Activated B cell treated with CpG ODN at 0.5 μM for 24 hours (primary cell): Measurements from ENCODE around the gene SLC38A8. TPM values are rescaled to one million over a fixed set of nuclear protein-coding genes. Genes with fewer than 3 reads are reported as not detected.

Experiments
- ATAC-seq: fragments of 200-7000 bp; cut with Tn5 transposase; one replicate; pipeline ENCODE4 v1.10.0; 2021; ENCODE audit warnings: low read depth, mild to moderate bottlenecking, moderate library complexity
- CTCF ChIA-PET: fragments of 350-600 bp; sonication (Branson Sonifier 250); formaldehyde crosslinking; loops from one replicate; lab custom pipeline; 2021; ENCODE audit warnings: antibody characterized with exemption; lab: Charles Lee
- POLR2A ChIA-PET: fragments of 350-600 bp; sonication (Branson Sonifier 250); formaldehyde crosslinking; loops from one replicate; lab custom pipeline; 2021; ENCODE audit warnings: antibody characterized with exemption; lab: Charles Lee
- DNase-seq: peaks from one replicate; pipeline ENCODE4 v3.0.0; 2022
- H3K27ac Mint-ChIP-seq: one replicate; pipeline ENCODE4 v1.8.0; 2020; ENCODE audit warnings: mixed read lengths
- H3K27me3 Mint-ChIP-seq: one replicate; pipeline ENCODE4 v1.8.0; 2021; ENCODE audit warnings: mixed read lengths
- H3K36me3 Mint-ChIP-seq: one replicate; pipeline ENCODE4 v1.8.0; 2021; ENCODE audit warnings: low read depth, mixed read lengths
- H3K4me1 Mint-ChIP-seq: one replicate; pipeline ENCODE4 v1.8.0; 2021; ENCODE audit warnings: mixed read lengths
- H3K4me3 Mint-ChIP-seq: one replicate; pipeline ENCODE4 v1.8.0; 2020; ENCODE audit warnings: mild to moderate bottlenecking, mixed read lengths
- H3K9me3 Mint-ChIP-seq: one replicate; pipeline ENCODE4 v1.8.0; 2020; ENCODE audit warnings: mixed read lengths
- CTCF ChIP-seq: fragments of 200-600 bp; IDR thresholded peaks from one replicate; pipeline ENCODE4 v1.8.0; 2022; ENCODE audit warnings: antibody characterized with exemption, mild to moderate bottlenecking
- intact Hi-C: fragments of 100-400 bp; cut with micrococcal nuclease; formaldehyde crosslinking; loops from one replicate; pipeline ENCODE4 v1.15.1; 2024
- total RNA-seq: library from RNA; stranded (reverse); gene quantifications from 2 replicates; pipeline ENCODE4 v1.2.3, GENCODE V29; 2022

The SLC38A8 gene
- total RNA-seq, 1 donor from 2014 or later = not detected

DNA sequence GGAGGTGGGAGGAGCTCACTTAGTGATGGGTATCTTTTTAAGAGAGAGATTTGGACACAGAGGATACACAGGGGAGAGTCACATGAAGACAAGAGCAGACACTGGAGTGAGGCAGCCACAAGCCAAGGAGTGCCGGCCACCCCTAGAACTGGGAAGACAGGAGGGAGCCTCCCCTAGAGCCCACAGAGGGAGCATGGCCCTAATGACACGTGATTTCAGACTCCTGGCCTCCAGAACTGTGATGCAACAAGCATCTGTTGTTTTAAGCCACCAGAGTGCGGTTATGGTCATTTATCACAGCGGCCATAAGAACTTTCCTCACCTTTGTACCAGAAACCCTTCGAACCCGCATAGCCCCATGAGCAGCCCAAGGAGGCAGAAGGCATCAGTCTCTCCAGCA is 33.3 kb downstream of the SLC38A8 start:
- no peaks in the 10 kb centered on the region for H3K36me3 Mint-ChIP-seq
- no peaks in the 10 kb centered on the region for H3K9me3 Mint-ChIP-seq
- CTCF ChIA-PET = no interaction called here
- H3K27ac Mint-ChIP-seq = no peak overlapping the region
- no peak for TF ChIP-seq CTCF
- POLR2A ChIA-PET = no interaction called here
- DNase-seq (no peak), ATAC-seq (no peak)
- intact Hi-C loops = no loop called here
- peaks cover 4% of the 10 kb centered on the region for H3K4me1 Mint-ChIP-seq
- H3K27me3 Mint-ChIP-seq = peaks cover 2% of the 10 kb centered on the region
- H3K4me3 Mint-ChIP-seq = no peak overlapping the region

GRCh38 chr16:84007965-84008364 is 34.6 kb downstream of the SLC38A8 start:
- Mint-ChIP-seq H3K36me3 (no peaks in the 10 kb centered on the region), H3K27ac (no peak overlapping the region), H3K4me1 (no peaks in the 10 kb centered on the region), H3K4me3 (no peak overlapping the region), H3K27me3 (peaks cover 2% of the 10 kb centered on the region), H3K9me3 (no peaks in the 10 kb centered on the region)
- no peak for DNase-seq
- intact Hi-C loops = no loop called here
- no peak for TF ChIP-seq CTCF
- no peak for ATAC-seq
- CTCF ChIA-PET = no interaction called here
- POLR2A ChIA-PET = no interaction called here

- Mint-ChIP-seq H3K4me3 (no peak overlapping the region), H3K36me3 (no peaks in the 10 kb centered on the region), H3K4me1 (no peaks in the 10 kb centered on the region), H3K27me3 (peaks cover 2% of the 10 kb centered on the region), H3K27ac (no peak overlapping the region), H3K9me3 (no peaks in the 10 kb centered on the region)
- no peak for TF ChIP-seq CTCF
- CTCF ChIA-PET = no interaction called here
- intact Hi-C loops = no loop called here
- DNase-seq = no peak
- no peak for ATAC-seq
- POLR2A ChIA-PET = no interaction called here
Observed at GRCh38 chr16:84007520-84007919, 35.1 kb downstream of the SLC38A8 start.

- POLR2A ChIA-PET = no interaction called here
Observed at GRCh38 chr16:84005391-84005790, 37.2 kb downstream of the SLC38A8 start.

DNA sequence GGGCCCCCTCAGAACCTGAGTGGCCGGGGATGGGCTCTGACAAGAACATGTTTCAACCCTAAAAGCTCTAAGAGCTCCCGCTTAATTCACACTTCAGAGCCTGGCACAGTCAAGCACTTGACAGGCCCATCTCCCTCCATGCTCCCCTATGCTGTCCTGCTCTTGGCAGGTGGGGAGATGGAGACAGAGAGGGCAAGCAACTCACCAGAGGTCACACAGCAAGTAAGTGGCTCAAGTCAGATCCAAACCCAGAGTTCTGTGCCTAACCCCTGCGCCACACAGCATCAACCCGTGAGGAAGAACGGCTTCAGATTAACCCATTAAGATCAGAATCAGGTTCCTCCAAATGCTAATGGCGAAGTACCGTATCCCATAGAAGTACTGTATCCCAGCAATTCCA is 38.2 kb downstream of the SLC38A8 start:
- intact Hi-C loops = no loop called here
- ChIA-PET POLR2A (no interaction called here), CTCF (no interaction called here)
- Mint-ChIP-seq H3K4me3 (no peak overlapping the region), H3K36me3 (no peaks in the 10 kb centered on the region), H3K27me3 (peaks cover 6% of the 10 kb centered on the region), H3K4me1 (no peaks in the 10 kb centered on the region), H3K9me3 (no peaks in the 10 kb centered on the region), H3K27ac (no peak overlapping the region)
- ATAC-seq (no peak), DNase-seq (no peak)
- no peak for TF ChIP-seq CTCF

More at GRCh38 chr16:84005391-84005790, 37.2 kb downstream of the SLC38A8 start:
- CTCF ChIA-PET = no interaction called here
- Mint-ChIP-seq H3K36me3 (no peaks in the 10 kb centered on the region), H3K9me3 (no peaks in the 10 kb centered on the region), H3K27ac (no peak overlapping the region), H3K27me3 (peaks cover 6% of the 10 kb centered on the region), H3K4me1 (no peaks in the 10 kb centered on the region), H3K4me3 (no peak overlapping the region)
- intact Hi-C loops = no loop called here
- TF ChIP-seq CTCF = no peak
- ATAC-seq (no peak), DNase-seq (no peak)
